Parathyroid adenoma (tissue), 2 donors: ENCODE data around the gene ARNT2.
A peak's percentile ranks its signal among the peaks of the same experiment; 100 is the strongest.

ENCODE experiments used
- H2AFZ ChIP-seq: fragments of 300-600 bp; sonication (generic); one replicate; pipeline ENCODE4 v1.7.0; 2017; ENCODE audit warnings: antibody characterized with exemption, mild to moderate bottlenecking
- H3K27ac ChIP-seq: fragments of 300-600 bp; sonication (generic); one replicate; pipeline ENCODE4 v1.7.0; 2017
- H3K27me3 ChIP-seq: fragments of 300-600 bp; sonication (generic); one replicate; pipeline ENCODE4 v1.7.0; 2017; ENCODE audit warnings: low read length; ENCODE audit not compliant: control insufficient read depth, insufficient read depth
- H3K36me3 ChIP-seq: fragments of 300-600 bp; sonication (generic); one replicate; pipeline ENCODE4 v1.7.0; 2017; ENCODE audit warnings: low read length; ENCODE audit not compliant: control insufficient read depth, insufficient read depth
- H3K4me1 ChIP-seq: fragments of 300-600 bp; sonication (generic); one replicate; pipeline ENCODE4 v1.7.0; 2017; ENCODE audit warnings: control low read depth
- H3K4me2 ChIP-seq: fragments of 300-600 bp; sonication (generic); one replicate; pipeline ENCODE4 v1.7.0; 2017; ENCODE audit warnings: low read length
- H3K4me3 ChIP-seq: fragments of 300-600 bp; sonication (generic); one replicate; pipeline ENCODE4 v1.7.0; 2017; ENCODE audit warnings: low read depth, low read length
- H3K79me2 ChIP-seq: fragments of 300-600 bp; sonication (generic); one replicate; pipeline ENCODE4 v1.7.0; 2017; ENCODE audit warnings: control low read depth
- H3K9ac ChIP-seq: fragments of 300-600 bp; sonication (generic); one replicate; pipeline ENCODE4 v1.7.0; 2017; ENCODE audit warnings: mild to moderate bottlenecking
- H3K9me3 ChIP-seq: fragments of 300-600 bp; sonication (generic); one replicate; pipeline ENCODE4 v1.7.0; 2017; ENCODE audit warnings: low read length; ENCODE audit not compliant: control insufficient read depth
- TF ChIP-seq, protein P1 (sequence below): fragments of 300-600 bp; sonication (generic); IDR thresholded peaks from one replicate; pipeline ENCODE4 v1.7.0; 2017; ENCODE audit warnings: antibody characterized with exemption, mild to moderate bottlenecking
- donor health status: primary hyperparathyroidism.

The ARNT2 gene

DNA sequence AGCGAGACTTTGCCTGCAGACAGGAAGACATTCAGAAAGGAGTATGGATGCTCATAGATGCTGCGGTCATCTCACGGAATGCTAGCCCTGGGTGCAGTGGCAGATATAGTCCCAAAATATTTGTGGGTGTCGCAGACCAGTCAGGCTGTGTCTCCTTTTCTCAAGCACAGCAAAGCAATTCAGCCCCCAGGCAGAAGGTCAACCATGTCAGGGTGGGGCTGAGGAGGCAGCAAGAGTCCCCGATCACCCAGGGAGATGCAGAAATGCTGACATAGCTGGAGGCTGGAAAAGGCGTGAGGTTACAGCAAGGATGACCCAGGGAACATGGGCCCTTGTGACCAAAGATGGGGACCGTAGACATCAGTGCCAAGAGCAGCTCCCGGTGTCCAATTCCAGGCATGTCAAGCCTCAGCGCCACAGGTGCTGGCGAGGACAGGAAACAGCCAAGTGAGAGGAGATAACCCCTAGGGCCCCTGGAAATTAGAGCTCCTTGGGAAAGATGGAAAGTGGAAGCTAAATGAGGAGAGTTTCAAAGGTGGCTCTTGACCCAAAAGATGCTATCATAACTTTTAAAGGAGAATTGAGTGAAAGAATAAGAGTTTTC lies 209.7 kb downstream of the ARNT2 start:
- H3K9ac ChIP-seq: no peak overlapping the region
- no peaks in the 10 kb centered on the region for H3K36me3 ChIP-seq
- H3K27me3 ChIP-seq: no peaks in the 10 kb centered on the region
- H2AFZ ChIP-seq: no peak overlapping the region
- TF ChIP-seq, protein P1, sequence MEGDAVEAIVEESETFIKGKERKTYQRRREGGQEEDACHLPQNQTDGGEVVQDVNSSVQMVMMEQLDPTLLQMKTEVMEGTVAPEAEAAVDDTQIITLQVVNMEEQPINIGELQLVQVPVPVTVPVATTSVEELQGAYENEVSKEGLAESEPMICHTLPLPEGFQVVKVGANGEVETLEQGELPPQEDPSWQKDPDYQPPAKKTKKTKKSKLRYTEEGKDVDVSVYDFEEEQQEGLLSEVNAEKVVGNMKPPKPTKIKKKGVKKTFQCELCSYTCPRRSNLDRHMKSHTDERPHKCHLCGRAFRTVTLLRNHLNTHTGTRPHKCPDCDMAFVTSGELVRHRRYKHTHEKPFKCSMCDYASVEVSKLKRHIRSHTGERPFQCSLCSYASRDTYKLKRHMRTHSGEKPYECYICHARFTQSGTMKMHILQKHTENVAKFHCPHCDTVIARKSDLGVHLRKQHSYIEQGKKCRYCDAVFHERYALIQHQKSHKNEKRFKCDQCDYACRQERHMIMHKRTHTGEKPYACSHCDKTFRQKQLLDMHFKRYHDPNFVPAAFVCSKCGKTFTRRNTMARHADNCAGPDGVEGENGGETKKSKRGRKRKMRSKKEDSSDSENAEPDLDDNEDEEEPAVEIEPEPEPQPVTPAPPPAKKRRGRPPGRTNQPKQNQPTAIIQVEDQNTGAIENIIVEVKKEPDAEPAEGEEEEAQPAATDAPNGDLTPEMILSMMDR: no peak
- H3K4me1 ChIP-seq: no peaks in the 10 kb centered on the region
- H3K4me3 ChIP-seq: no peak overlapping the region
- no peak overlapping the region for H3K27ac ChIP-seq
- no peaks in the 10 kb centered on the region for H3K9me3 ChIP-seq
- no peaks in the 10 kb centered on the region for H3K79me2 ChIP-seq
- no peak overlapping the region for H3K4me2 ChIP-seq

DNA sequence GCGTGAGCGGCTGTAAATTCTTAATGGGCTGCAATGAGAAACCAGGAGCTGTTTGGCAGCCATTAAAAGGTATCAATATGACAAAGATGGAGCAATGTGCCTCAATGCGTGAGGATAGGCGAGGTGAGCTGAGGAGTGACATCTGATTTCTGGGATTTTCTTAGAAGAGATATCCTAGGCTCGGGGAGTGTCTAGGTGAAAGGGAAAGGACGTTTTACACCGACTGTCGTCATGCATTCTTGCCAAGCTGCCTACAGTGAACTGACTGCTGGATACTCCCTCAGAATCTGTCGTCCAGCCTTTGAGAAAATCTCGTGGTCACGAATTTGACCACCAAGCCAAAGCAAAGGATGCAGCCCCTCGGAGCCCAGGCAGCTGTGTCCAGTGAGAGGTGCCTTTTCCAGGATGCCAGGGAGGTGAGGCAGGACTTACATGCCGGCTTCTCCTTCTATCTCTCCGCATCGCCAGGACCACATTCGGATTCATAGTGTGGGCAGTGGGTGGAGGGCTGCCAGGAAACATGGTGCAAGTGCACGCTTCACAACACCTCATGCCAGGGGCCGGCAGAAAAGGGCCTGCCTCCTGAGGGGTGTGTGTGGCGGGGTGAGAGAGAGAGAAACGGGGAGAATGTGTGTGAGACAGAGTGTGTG lies 210.7 kb downstream of the ARNT2 start:
- Histone ChIP-seq H3K79me2 (no peaks in the 10 kb centered on the region), H3K9ac (no peak overlapping the region)
- TF ChIP-seq, protein P1: no peak

DNA sequence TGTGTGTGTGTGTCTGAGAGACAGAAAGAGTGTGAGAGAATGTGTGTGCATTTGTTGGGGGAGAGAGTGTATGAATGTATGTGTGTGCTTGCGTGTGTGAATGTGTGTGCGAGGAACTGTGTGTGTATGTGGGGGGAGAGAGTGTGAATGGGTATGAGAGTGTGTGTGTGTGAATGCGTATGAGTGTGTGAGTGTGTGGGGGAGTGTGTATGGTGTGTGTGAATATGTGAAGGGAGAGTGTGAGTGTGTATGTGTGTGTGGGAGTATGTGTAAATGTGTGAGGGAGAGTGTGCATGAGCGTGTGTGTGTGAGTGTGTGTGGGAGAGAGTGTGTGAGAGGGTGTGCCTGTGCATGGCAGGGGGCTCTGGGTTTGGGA lies 211.2 kb downstream of the ARNT2 start:
- no peaks in the 10 kb centered on the region for H3K9me3 ChIP-seq
- H3K79me2 ChIP-seq: no peaks in the 10 kb centered on the region
- no peaks in the 10 kb centered on the region for H3K4me1 ChIP-seq
- H2AFZ ChIP-seq: no peak overlapping the region
- H3K27me3 ChIP-seq: no peaks in the 10 kb centered on the region
- no peaks in the 10 kb centered on the region for H3K36me3 ChIP-seq
- no peak overlapping the region for H3K9ac ChIP-seq
- no peak overlapping the region for H3K27ac ChIP-seq
- TF ChIP-seq, protein P1: no peak
- no peak overlapping the region for H3K4me2 ChIP-seq
- H3K4me3 ChIP-seq: no peak overlapping the region

More for the DNA sequence above, 210.7 kb downstream of the ARNT2 start:
- no peaks in the 10 kb centered on the region for H3K27me3 ChIP-seq
- H3K4me2 ChIP-seq: no peak overlapping the region
- H3K9me3 ChIP-seq: no peaks in the 10 kb centered on the region
- no peak overlapping the region for H2AFZ ChIP-seq
- H3K27ac ChIP-seq: no peak overlapping the region
- no peak overlapping the region for H3K4me3 ChIP-seq
- H3K4me1 ChIP-seq: no peaks in the 10 kb centered on the region
- no peaks in the 10 kb centered on the region for H3K36me3 ChIP-seq

DNA sequence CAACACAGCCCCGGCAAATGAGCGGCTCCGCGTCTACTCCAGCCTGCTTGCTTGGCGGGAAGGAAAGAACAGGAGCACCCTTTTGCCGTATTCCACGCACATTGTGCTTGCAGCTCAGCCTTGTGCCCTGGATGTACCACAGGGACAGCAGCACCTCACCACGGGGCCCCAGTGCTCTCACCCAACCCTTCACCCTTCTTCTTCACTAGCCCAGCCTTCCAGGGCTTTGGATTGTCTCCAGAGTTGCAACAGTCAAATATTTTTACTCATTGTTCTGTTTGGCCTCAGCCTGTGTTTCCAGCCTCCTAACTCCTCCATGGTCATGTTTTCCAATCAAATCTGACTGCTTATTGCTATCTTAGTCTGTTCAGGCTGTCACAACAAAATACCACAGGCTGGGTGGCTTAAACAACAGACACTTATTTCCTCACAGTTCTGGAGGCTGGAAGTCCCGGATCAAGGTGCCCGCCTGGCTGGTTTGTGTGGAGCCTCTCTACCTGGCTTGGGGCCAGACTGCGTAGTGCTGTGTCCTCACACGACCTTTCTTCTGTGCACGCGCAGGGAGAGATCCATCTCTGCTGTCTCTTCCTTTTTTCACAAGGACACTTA lies 211.7 kb downstream of the ARNT2 start:
- Histone ChIP-seq H3K27ac (no peak overlapping the region), H3K9ac (no peak overlapping the region), H3K79me2 (no peaks in the 10 kb centered on the region), H3K4me2 (no peak overlapping the region), H3K27me3 (no peaks in the 10 kb centered on the region), H3K9me3 (no peaks in the 10 kb centered on the region), H2AFZ (peak overlapping the region; percentile 46), H3K36me3 (no peaks in the 10 kb centered on the region), H3K4me3 (no peak overlapping the region), H3K4me1 (no peaks in the 10 kb centered on the region)
- TF ChIP-seq, protein P1: no peak
